ENCODE measurements around the gene GABARAPL1.

- TF ChIP-seq CTCF (IDR thresholded peaks at IDR 0.05) (no peak), EZH2 (IDR thresholded peaks at IDR 0.05; ENCODE audit: borderline replicate concordance, insufficient read depth, low read depth, low read length, poor library complexity, severe bottlenecking) (no peak)
These were observed 18.5 kb upstream of the GABARAPL1 start for GRCh38 chr12:10194160-10194670.
